ENCODE data around the gene NAGK.
"Not testable (repeated sequence)": the region's sequence is repeated elsewhere in the genome, so short reads cannot be mapped to it uniquely, and the experiment has no call there.

Gene NAGK

GRCh38 chr2:71103809-71104208 lies 35.4 kb downstream of the NAGK start:
- no peak for DNase-seq (ENCODE audit: low read depth in 1 of 2, low spot score in 1 of 2)

GRCh38 chr2:71106463-71106862 lies 38.0 kb downstream of the NAGK start:
- DNase-seq (ENCODE audit: low read depth in 1 of 2, low spot score in 1 of 2) = not testable (repeated sequence)

GRCh38 chr2:71108091-71108490 lies 39.6 kb downstream of the NAGK start:
- DNase-seq (ENCODE audit: low read depth in 1 of 2, low spot score in 1 of 2) = no peak

- DNase-seq (ENCODE audit: low read depth in 1 of 2, low spot score in 1 of 2) = no peak
Observed at GRCh38 chr2:71113843-71114242, 45.4 kb downstream of the NAGK start.

- DNase-seq (ENCODE audit: low read depth in 1 of 2, low spot score in 1 of 2) = no peak
Observed at GRCh38 chr2:71117063-71117462, 48.6 kb downstream of the NAGK start.

GRCh38 chr2:71120195-71120594 lies 51.7 kb downstream of the NAGK start:
- no peak for DNase-seq (ENCODE audit: low read depth in 1 of 2, low spot score in 1 of 2)

GRCh38 chr2:71121479-71121878 lies 53.0 kb downstream of the NAGK start:
- DNase-seq (ENCODE audit: low read depth in 1 of 2, low spot score in 1 of 2) = no peak

GRCh38 chr2:71122387-71123298 lies 54.2 kb downstream of the NAGK start:
- no peak for DNase-seq (ENCODE audit: low read depth in 1 of 2, low spot score in 1 of 2)

- DNase-seq (ENCODE audit: low read depth in 1 of 2, low spot score in 1 of 2) = no peak
Observed at GRCh38 chr2:71125506-71126294, 57.3 kb downstream of the NAGK start.

- DNase-seq (ENCODE audit: low read depth in 1 of 2, low spot score in 1 of 2) = no peak
Observed at GRCh38 chr2:71126957-71127356, 58.5 kb downstream of the NAGK start.
